ENCODE measurements around the gene BUD31.

- TF ChIP-seq CTCF (IDR thresholded peaks at IDR 0.05; ENCODE audit: insufficient read depth, low read depth, low read length) (no peak), EZH2 (IDR thresholded peaks at IDR 0.05; ENCODE audit: insufficient read depth, low read length) (no peak)
Observed at GRCh38 chr7:99359465-99360154, 49.2 kb upstream of the BUD31 start.

Data from astrocyte (in vitro differentiated cells and primary cell).